Adipocyte (in vitro differentiated cells): Measurements from ENCODE around the gene KCNJ14.

ENCODE experiments used
- DNase-seq: peaks from one replicate; pipeline ENCODE4 v3.0.0-alpha.2; 2015; ENCODE audit warnings: low read depth
- H3K27me3 ChIP-seq: replicated peaks from 2 replicates; pipeline ENCODE4 v1.7.0; 2013; ENCODE audit warnings: mild to moderate bottlenecking, low read length, moderate library complexity; ENCODE audit not compliant: control insufficient read depth, insufficient read depth
- H3K36me3 ChIP-seq: 2 replicates; pipeline ENCODE4 v1.7.0; 2013; ENCODE audit warnings: low read length, mild to moderate bottlenecking, moderate library complexity; ENCODE audit not compliant: control insufficient read depth, insufficient read depth, severe bottlenecking
- H3K4me1 ChIP-seq: 2 replicates; pipeline ENCODE4 v1.7.0; 2013; ENCODE audit warnings: mild to moderate bottlenecking, low read length, moderate library complexity; ENCODE audit not compliant: control insufficient read depth, insufficient read depth
- H3K4me3 ChIP-seq: 2 replicates; pipeline ENCODE4 v1.7.0; 2013; ENCODE audit warnings: mild to moderate bottlenecking, low read length, moderate library complexity
- H3K9ac ChIP-seq: 2 replicates; pipeline ENCODE4 v1.7.0; 2013; ENCODE audit warnings: mild to moderate bottlenecking, low read length, moderate library complexity
- H3K9me3 ChIP-seq: 2 replicates; pipeline ENCODE4 v1.7.0; 2013; ENCODE audit warnings: mild to moderate bottlenecking, low read length, moderate library complexity; ENCODE audit not compliant: control insufficient read depth

The KCNJ14 gene

GRCh38 chr19:48500830-48501493 is 45.6 kb downstream of the KCNJ14 start:
- peaks cover 29% of the 10 kb centered on the region for H3K27me3 ChIP-seq
- H3K9me3 ChIP-seq = no peaks in the 10 kb centered on the region
- no peaks in the 10 kb centered on the region for H3K4me1 ChIP-seq
- H3K4me3 ChIP-seq = no peak overlapping the region
- H3K36me3 ChIP-seq = no peaks in the 10 kb centered on the region
- H3K9ac ChIP-seq = no peak overlapping the region
- no peak for DNase-seq

DNA sequence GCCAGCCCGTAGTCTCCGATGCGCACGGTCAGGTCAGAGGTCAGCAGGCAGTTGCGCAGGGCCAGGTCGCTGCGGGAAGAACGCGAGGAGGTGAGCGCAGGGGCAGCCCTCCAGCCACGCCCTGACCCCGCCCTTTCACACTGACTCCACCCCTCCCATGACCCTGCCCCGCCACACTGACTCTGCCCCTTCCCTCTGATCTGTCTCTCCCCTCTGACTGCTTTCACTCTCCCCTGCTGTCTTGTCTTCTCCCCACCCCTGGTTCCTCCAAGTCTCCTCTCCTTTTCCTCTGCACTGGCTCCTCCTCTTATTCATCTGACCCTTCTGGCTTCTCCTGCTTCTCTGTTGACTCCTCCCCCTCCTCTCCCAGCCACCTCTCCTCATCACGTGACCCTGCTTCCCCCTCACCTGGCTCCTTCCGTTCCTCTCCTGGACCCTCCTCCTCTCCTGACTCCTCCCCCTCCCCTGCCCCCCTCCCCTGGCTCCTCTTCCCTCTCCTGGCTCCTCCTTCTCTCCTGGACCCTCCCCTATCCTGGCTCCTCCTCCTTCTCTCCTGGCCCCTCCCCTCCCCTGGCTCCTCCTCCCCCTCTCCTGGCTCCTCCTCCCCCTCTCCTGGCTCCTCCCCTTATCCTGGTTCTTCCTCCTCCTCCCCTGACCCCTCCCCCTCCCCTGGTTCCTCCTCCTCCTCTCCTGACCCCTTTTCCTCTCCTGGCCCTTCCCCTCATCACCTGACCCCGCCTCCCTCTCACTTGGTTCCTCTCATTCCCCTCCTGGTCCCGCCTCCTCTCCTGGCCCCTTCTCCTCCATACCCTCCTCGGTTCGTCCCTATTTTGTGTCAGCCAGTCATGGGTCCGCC is 46.3 kb downstream of the KCNJ14 start:
- Histone ChIP-seq H3K9me3 (no peaks in the 10 kb centered on the region), H3K36me3 (no peaks in the 10 kb centered on the region), H3K9ac (no peak overlapping the region), H3K4me1 (no peaks in the 10 kb centered on the region), H3K4me3 (no peak overlapping the region), H3K27me3 (peaks cover 29% of the 10 kb centered on the region)
- DNase-seq = peak; percentile 50

GRCh38 chr19:48502350-48503018 is 47.1 kb downstream of the KCNJ14 start:
- Histone ChIP-seq H3K36me3 (no peaks in the 10 kb centered on the region), H3K4me1 (no peaks in the 10 kb centered on the region), H3K27me3 (peaks cover 24% of the 10 kb centered on the region), H3K4me3 (no peak overlapping the region), H3K9ac (no peak overlapping the region), H3K9me3 (no peaks in the 10 kb centered on the region)
- no peak for DNase-seq

GRCh38 chr19:48506138-48506733 is 50.9 kb downstream of the KCNJ14 start:
- Histone ChIP-seq H3K4me1 (no peaks in the 10 kb centered on the region), H3K9ac (no peak overlapping the region), H3K9me3 (no peaks in the 10 kb centered on the region), H3K27me3 (peaks cover 28% of the 10 kb centered on the region), H3K4me3 (no peak overlapping the region), H3K36me3 (no peaks in the 10 kb centered on the region)
- peak; percentile 74 for DNase-seq

DNA sequence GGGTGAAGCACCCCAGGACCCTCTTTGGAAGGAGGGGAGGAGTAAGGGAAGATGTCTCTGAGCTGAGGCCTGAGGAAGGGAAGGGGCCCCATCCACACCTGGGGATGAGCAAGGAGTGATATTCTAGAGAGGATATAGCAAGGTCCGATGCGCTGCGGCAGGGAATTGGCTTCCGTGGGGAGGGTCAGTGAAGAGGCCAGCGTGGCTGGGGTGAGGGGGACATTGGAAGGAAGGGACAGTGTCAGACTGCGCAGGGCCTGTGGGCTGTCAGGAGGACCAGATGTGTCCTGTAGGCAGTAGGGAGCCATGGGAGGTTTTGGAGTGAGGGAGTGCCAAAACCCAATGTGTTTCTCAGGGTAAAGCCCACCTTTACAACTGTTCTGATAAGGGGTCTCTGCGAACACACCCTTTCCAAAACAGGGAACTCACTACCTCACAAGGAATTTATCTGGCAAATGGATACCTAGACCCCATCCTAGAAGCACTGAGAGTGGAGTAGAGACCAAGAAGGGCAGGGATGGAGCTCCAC is 52.6 kb downstream of the KCNJ14 start:
- no peak for DNase-seq
- H3K9ac ChIP-seq = no peak overlapping the region
- peaks cover 29% of the 10 kb centered on the region for H3K27me3 ChIP-seq
- H3K4me1 ChIP-seq = no peaks in the 10 kb centered on the region
- no peaks in the 10 kb centered on the region for H3K9me3 ChIP-seq
- H3K4me3 ChIP-seq = no peak overlapping the region
- H3K36me3 ChIP-seq = no peaks in the 10 kb centered on the region

DNA sequence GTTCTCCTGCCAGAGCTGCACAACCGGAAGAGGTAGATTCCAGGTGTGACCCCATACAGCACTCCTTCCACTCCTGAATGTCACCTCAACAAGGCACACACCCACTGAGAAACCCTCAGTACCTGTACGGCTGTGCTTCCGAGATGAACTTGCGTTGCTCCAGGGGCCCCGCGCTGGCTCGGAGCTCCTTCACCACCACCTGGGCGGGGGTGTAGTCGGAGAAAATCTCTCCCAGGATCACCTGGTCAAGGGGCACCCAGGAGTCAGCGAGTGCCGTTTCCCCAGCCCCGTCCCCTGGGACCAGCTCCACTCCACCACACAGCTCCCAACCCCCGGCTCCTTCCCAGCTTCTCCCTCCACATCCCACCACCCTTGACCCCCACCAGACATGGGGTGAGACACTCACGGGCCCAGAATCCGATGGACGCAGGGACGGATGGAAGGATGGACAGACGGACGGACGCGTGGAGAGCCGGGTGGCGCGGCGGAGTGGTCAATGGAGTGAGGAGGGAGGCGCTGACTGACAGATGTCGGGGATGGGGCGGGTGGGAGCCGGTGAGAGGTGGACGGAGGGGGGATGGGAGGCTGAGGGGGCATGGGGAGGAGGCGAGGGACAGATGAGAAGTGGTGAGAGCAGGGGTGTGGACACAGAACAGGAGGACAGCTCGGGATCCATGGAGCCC is 53.5 kb downstream of the KCNJ14 start:
- Histone ChIP-seq H3K27me3 (peaks cover 35% of the 10 kb centered on the region), H3K4me1 (no peaks in the 10 kb centered on the region), H3K4me3 (no peak overlapping the region), H3K36me3 (no peaks in the 10 kb centered on the region), H3K9ac (no peak overlapping the region), H3K9me3 (no peaks in the 10 kb centered on the region)
- no peak for DNase-seq

DNA sequence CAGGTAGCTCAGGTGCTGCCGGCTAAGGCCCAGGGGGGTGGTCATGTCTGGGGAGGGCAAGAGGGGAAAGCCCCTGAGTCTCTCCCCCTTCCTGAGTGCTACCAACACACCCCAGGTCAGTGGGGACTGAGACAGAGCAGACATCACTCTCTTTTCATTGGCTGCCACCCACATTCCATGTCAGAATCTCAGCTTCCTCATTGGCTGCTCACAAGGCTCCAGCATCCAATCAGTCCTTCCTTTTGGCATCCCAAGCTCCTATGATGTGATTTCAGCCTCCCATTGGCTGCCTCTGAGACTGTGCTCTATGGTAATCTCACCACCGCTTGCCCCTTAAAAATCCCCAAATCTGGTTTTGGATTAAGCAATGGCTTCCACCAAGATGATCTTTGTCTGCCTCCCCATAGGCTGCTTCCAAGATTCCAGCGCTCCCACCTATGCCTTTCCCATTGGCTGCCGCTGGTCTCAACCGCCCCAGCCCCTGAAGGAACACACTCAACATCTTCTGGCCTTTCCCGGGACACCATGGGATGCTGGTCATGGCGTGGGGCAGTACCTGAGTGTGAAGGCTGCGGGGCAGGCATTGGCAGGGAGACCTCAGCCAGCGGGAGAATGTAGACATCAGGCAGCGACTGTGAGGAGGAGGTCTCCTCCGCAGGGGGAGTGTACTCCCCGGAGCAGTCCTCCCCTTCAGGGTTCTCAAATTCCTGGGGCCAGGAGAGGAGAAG is 54.3 kb downstream of the KCNJ14 start:
- peaks cover 35% of the 10 kb centered on the region for H3K27me3 ChIP-seq
- H3K4me1 ChIP-seq = no peaks in the 10 kb centered on the region
- no peak overlapping the region for H3K9ac ChIP-seq
- DNase-seq = no peak
- no peaks in the 10 kb centered on the region for H3K9me3 ChIP-seq
- H3K36me3 ChIP-seq = no peaks in the 10 kb centered on the region
- no peak overlapping the region for H3K4me3 ChIP-seq

GRCh38 chr19:48510421-48511268 is 55.3 kb downstream of the KCNJ14 start:
- Histone ChIP-seq H3K9ac (no peak overlapping the region), H3K27me3 (peaks cover 35% of the 10 kb centered on the region), H3K4me3 (no peak overlapping the region), H3K36me3 (no peaks in the 10 kb centered on the region), H3K9me3 (no peaks in the 10 kb centered on the region), H3K4me1 (no peaks in the 10 kb centered on the region)
- DNase-seq = peak; percentile 82

DNA sequence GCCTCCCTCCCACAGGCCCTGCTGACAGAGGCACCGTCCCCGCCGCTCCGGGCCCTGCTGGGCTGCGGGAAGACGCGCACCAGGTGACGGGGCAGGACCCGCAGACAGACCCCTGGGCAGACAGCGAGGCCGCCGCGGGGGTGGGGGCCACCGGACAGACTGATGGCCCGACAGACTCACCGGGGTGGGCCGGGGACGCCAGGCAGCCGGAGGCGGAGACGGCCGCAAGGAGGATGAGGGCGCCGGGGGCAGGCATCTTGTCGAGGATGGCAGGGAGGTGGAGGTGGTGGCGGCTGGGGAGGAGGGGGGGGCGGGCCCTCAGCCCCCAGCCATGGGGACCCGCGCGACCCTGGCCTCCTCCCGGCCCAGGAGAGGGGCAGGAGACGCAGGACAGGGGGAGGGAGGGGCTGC is 56.0 kb downstream of the KCNJ14 start:
- Histone ChIP-seq H3K9ac (no peak overlapping the region), H3K36me3 (no peaks in the 10 kb centered on the region), H3K4me3 (no peak overlapping the region), H3K27me3 (peaks cover 35% of the 10 kb centered on the region), H3K4me1 (no peaks in the 10 kb centered on the region), H3K9me3 (no peaks in the 10 kb centered on the region)
- DNase-seq = no peak
